GM21526 (cell line): ENCODE results near the gene STX1A.
"Not testable (repeated sequence)": the region's sequence is repeated elsewhere in the genome, so short reads cannot be mapped to it uniquely, and the experiment has no call there.

Source experiments
- ATAC-seq: cut with Tn5 transposase; IDR thresholded peaks from one replicate; pipeline ENCODE4 v1.9.1; 2021; ENCODE audit warnings: moderate library complexity; ENCODE audit not compliant: unreplicated experiment, low FRiP score

Gene STX1A

GRCh38 chr7:73659983-73660382, 59.5 kb downstream of the STX1A start:
- no peak for ATAC-seq

DNA sequence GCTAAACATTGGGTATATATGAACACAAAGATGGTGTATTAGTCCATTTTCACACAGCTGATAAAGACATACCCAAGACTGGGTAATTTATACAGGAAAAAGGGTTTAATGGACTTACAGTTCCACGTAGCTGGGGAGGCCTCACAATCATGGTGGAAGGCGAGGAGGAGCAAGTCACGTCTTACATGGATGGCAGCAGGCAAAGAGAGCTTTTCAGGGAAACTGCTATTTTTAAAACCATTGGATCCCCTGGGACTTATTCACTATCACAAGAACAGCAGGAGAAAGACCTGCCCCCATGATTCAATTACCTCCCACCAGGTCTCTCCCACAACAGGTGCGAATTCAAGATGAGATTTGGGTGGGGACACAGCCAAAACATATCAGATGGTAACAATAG, 64.2 kb downstream of the STX1A start:
- not testable (repeated sequence) for ATAC-seq

DNA sequence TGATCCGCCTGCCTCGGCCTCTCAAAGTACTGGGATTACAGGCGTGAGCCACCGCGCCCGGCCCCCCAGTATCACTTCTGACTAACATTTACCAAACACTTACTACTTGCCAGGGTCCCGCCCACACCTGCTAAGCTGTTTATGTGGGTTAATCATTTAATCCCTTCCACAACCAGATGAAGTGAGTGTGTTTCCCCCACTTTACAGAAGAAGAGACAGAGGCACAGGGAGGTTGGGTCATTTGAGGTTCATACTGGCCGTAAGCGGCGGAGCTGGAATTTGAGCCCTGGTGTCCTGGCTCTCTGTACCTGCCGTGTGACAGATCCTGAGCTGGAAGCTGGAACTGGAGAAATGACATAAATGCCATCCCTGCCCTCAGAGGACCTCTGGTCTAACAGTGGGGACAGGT, 66.9 kb downstream of the STX1A start:
- no peak for ATAC-seq

- no peak for ATAC-seq
These were observed 68.9 kb downstream of the STX1A start for GRCh38 chr7:73650524-73650923.

DNA sequence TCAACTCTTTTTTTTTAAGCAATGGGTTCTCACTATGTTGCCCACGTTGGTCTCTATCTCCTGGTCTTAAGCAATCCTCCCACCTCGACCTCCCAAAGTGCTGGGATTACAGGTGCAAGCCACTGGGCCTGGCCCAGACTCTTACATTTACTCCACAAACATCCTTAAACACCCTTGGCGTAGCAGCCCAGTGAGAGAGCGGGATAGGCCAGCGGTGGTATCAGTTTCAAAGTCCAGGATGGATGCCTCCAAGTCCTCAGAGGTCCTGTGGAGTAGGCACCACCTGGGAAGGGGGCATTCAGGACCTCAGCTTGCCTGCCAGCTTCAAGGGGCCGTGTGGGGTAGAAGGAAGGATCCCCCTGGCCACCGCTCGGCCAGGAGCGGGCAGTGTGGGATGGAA, 69.9 kb downstream of the STX1A start:
- no peak for ATAC-seq
